SK-N-SH treated with all-trans-retinoic acid at 6 μM for 48 hours (cell line): ENCODE results near the gene DEF6.

Experiments
- ATAC-seq: fragments of 200-7000 bp; cut with Tn5 transposase; 3 replicates; pipeline ENCODE4 v1.9.1; 2020; ENCODE audit warnings: mild to moderate bottlenecking, moderate library complexity
- ARNTL ChIP-seq: fragments of 450-650 bp; formaldehyde crosslinking; IDR thresholded peaks from 2 replicates; pipeline ENCODE4 v1.5.0; 2020; ENCODE audit warnings: low read depth, mild to moderate bottlenecking, moderate library complexity, borderline replicate concordance
- BACH2 ChIP-seq: fragments of 250-450 bp; sonication (Bioruptor Pico); IDR thresholded peaks from 2 replicates; pipeline ENCODE4 v1.9.0; 2021; ENCODE audit warnings: mild to moderate bottlenecking, borderline replicate concordance
- CSDC2 ChIP-seq: fragments of 250-450 bp; sonication (Bioruptor Pico); IDR thresholded peaks from 2 replicates; pipeline ENCODE4 v1.5.0; 2020; ENCODE audit warnings: mild to moderate bottlenecking, moderate library complexity
- ESRRG ChIP-seq: fragments of 250-450 bp; sonication (Bioruptor Pico); IDR thresholded peaks from 2 replicates; pipeline ENCODE4 v1.6.1; 2021; ENCODE audit warnings: mild to moderate bottlenecking
- GLIS3 ChIP-seq: fragments of 250-450 bp; sonication (Bioruptor Pico); IDR thresholded peaks from 2 replicates; pipeline ENCODE4 v1.5.0; 2020; ENCODE audit warnings: mild to moderate bottlenecking, moderate library complexity
- ISL1 ChIP-seq: fragments of 250-450 bp; sonication (Bioruptor Pico); IDR thresholded peaks from 2 replicates; pipeline ENCODE4 v2.1.2; 2022; ENCODE audit warnings: mild to moderate bottlenecking, moderate library complexity
- OSR1 ChIP-seq: fragments of 250-450 bp; sonication (Bioruptor Pico); IDR thresholded peaks from 2 replicates; pipeline ENCODE4 v1.8.0; 2022; ENCODE audit warnings: moderate library complexity, mild to moderate bottlenecking, inconsistent platforms
- PATZ1 ChIP-seq: fragments of 250-450 bp; sonication (Bioruptor Pico); IDR thresholded peaks from 2 replicates; pipeline ENCODE4 v1.8.0; 2020; ENCODE audit warnings: mild to moderate bottlenecking, moderate library complexity, borderline replicate concordance
- POU6F1 ChIP-seq: fragments of 250-450 bp; sonication (Bioruptor Pico); IDR thresholded peaks from 2 replicates; pipeline ENCODE4 v1.8.0; 2021; ENCODE audit warnings: low read depth, mild to moderate bottlenecking, moderate library complexity, borderline replicate concordance
- RARB ChIP-seq: fragments of 250-450 bp; sonication (Bioruptor Pico); IDR thresholded peaks from 2 replicates; pipeline ENCODE4 v1.8.0; 2021; ENCODE audit warnings: mild to moderate bottlenecking, moderate library complexity
- SNAI2 ChIP-seq: fragments of 250-450 bp; sonication (Bioruptor Pico); IDR thresholded peaks from 2 replicates; pipeline ENCODE4 v1.5.0; 2020; ENCODE audit warnings: mild to moderate bottlenecking, moderate library complexity
- TOX ChIP-seq: fragments of 250-450 bp; sonication (Bioruptor Pico); IDR thresholded peaks from 2 replicates; pipeline ENCODE4 v1.8.0; 2021; ENCODE audit warnings: mild to moderate bottlenecking, moderate library complexity, borderline replicate concordance
- ZC3H10 ChIP-seq: fragments of 250-450 bp; sonication (Bioruptor Pico); IDR thresholded peaks from 2 replicates; pipeline ENCODE4 v1.5.1; 2021; ENCODE audit warnings: mild to moderate bottlenecking, moderate library complexity
- ZFP3 ChIP-seq: fragments of 250-450 bp; sonication (Bioruptor Pico); IDR thresholded peaks from 2 replicates; pipeline ENCODE4 v1.5.0; 2020; ENCODE audit warnings: mild to moderate bottlenecking, moderate library complexity
- ZFP30 ChIP-seq: fragments of 450-650 bp; formaldehyde crosslinking; IDR thresholded peaks from 2 replicates; pipeline ENCODE4 v1.5.0; 2022; ENCODE audit warnings: mild to moderate bottlenecking, moderate library complexity
- ZNF565 ChIP-seq: fragments of 450-650 bp; formaldehyde crosslinking; conservative IDR thresholded peaks from 2 replicates; pipeline ENCODE4 v1.5.0; 2020; ENCODE audit warnings: low read depth, mild to moderate bottlenecking, moderate library complexity
- ZNF70 ChIP-seq: fragments of 450-650 bp; formaldehyde crosslinking; IDR thresholded peaks from 2 replicates; pipeline ENCODE4 v1.5.0; 2020; ENCODE audit warnings: mild to moderate bottlenecking, moderate library complexity
- ZNF8 ChIP-seq: fragments of 450-650 bp; formaldehyde crosslinking; IDR thresholded peaks from 2 replicates; pipeline ENCODE4 v1.5.0; 2020; ENCODE audit warnings: mild to moderate bottlenecking, moderate library complexity
- TF ChIP-seq, protein P1 (sequence below): fragments of 250-450 bp; sonication (Bioruptor Pico); IDR thresholded peaks from 2 replicates; pipeline ENCODE4 v1.5.1; 2020; ENCODE audit warnings: low read depth, mild to moderate bottlenecking, moderate library complexity

DEF6 gene

GRCh38 chr6:35318196-35319171 lies 20.9 kb downstream of the DEF6 start:
- peak; percentile 98 for ATAC-seq
- TF ChIP-seq GLIS3 (CRISPR knock-in tag) (no peak), ZFP30 (CRISPR knock-in tag) (no peak)
- TF ChIP-seq, protein P1, sequence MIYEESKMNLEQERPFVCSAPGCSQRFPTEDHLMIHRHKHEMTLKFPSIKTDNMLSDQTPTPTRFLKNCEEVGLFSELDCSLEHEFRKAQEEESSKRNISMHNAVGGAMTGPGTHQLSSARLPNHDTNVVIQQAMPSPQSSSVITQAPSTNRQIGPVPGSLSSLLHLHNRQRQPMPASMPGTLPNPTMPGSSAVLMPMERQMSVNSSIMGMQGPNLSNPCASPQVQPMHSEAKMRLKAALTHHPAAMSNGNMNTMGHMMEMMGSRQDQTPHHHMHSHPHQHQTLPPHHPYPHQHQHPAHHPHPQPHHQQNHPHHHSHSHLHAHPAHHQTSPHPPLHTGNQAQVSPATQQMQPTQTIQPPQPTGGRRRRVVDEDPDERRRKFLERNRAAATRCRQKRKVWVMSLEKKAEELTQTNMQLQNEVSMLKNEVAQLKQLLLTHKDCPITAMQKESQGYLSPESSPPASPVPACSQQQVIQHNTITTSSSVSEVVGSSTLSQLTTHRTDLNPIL (CRISPR knock-in tag) = no peak

DNA sequence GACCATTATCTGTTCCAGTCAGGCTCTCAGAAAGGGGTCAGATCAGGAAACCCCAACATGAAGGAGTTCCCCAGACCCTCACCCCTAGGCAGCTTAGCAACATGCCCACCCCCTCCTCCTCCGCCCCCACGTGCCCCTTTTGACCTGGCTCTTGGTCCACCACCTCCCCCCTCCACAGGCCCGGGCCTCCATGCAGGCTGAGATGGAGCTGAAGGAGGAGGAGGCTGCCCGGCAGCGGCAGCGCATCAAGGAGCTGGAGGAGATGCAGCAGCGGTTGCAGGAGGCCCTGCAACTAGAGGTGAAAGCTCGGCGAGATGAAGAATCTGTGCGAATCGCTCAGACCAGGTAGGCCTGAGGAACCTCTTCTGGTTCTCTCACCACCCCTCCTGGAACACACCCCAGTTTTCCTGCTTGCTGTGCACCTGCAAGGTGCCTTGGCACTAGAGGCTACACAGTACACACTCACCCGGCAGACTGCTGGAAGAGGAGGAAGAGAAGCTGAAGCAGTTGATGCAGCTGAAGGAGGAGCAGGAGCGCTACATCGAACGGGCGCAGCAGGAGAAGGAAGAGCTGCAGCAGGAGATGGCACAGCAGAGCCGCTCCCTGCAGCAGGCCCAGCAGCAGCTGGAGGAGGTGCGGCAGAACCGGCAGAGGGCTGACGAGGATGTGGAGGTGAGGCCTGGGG lies 21.9 kb downstream of the DEF6 start:
- TF ChIP-seq ZFP3 (CRISPR knock-in tag) (no peak), PATZ1 (no peak), ESRRG (no peak), ZFP30 (CRISPR knock-in tag) (no peak), ISL1 (CRISPR knock-in tag) (no peak), CSDC2 (CRISPR knock-in tag) (no peak), BACH2 (CRISPR knock-in tag) (no peak), TOX (CRISPR knock-in tag) (no peak), ZC3H10 (no peak), POU6F1 (no peak), ZNF70 (no peak), OSR1 (CRISPR knock-in tag) (no peak), GLIS3 (CRISPR knock-in tag) (no peak), SNAI2 (CRISPR knock-in tag) (no peak), RARB (CRISPR knock-in tag) (no peak), ZNF565 (CRISPR knock-in tag) (no peak), ZNF8 (CRISPR knock-in tag) (no peak)
- TF ChIP-seq, protein P1 (CRISPR knock-in tag) = no peak
- no peak for ATAC-seq

- TF ChIP-seq ISL1 (CRISPR knock-in tag) (no peak), OSR1 (CRISPR knock-in tag) (no peak), ARNTL (CRISPR knock-in tag) (no peak), PATZ1 (no peak), ZC3H10 (no peak), ZNF70 (no peak), ZFP3 (CRISPR knock-in tag) (no peak), CSDC2 (CRISPR knock-in tag) (no peak), GLIS3 (CRISPR knock-in tag) (no peak)
- ATAC-seq = no peak
These were observed 22.4 kb downstream of the DEF6 start for GRCh38 chr6:35320031-35320410.
